BE2C (cell line): ENCODE results near the gene ACBD6.

Experiments used
- DNase-seq: peaks from one replicate; pipeline ENCODE4 v3.0.0-alpha.2; 2020
- H3K27me3 ChIP-seq: fragments of 250-450 bp; sonication (Bioruptor Pico); 2 replicates; pipeline ENCODE4 v1.5.1; 2020; ENCODE audit warnings: mild to moderate bottlenecking
- H3K36me3 ChIP-seq: fragments of 250-450 bp; sonication (Bioruptor Pico); 2 replicates; pipeline ENCODE4 v1.5.1; 2020; ENCODE audit warnings: mild to moderate bottlenecking
- H3K4me1 ChIP-seq: fragments of 250-450 bp; sonication (Bioruptor Pico); 2 replicates; pipeline ENCODE4 v1.5.1; 2020
- H3K4me3 ChIP-seq: 2 replicates; pipeline ENCODE4 v1.5.1; 2011; ENCODE audit warnings: low read depth, low read length
- H3K9me3 ChIP-seq: fragments of 250-450 bp; sonication (Bioruptor Pico); 2 replicates; pipeline ENCODE4 v1.5.1; 2020
- CTCF ChIP-seq: IDR thresholded peaks from 2 replicates; pipeline ENCODE4 v1.5.1; 2012; ENCODE audit warnings: mild to moderate bottlenecking, low read depth, low read length

The ACBD6 gene

GRCh38 chr1:180252638-180253536 is 249.5 kb downstream of the ACBD6 start:
- H3K9me3 ChIP-seq = no peaks in the 10 kb centered on the region
- DNase-seq = peak; percentile 84
- H3K4me1 ChIP-seq = no peaks in the 10 kb centered on the region; the same call in 1 of the 2 replicates
- no peak overlapping the region for H3K4me3 ChIP-seq
- no peaks in the 10 kb centered on the region for H3K36me3 ChIP-seq
- peak; percentile 93 for TF ChIP-seq CTCF
- H3K27me3 ChIP-seq = no peaks in the 10 kb centered on the region

- Histone ChIP-seq H3K36me3 (no peaks in the 10 kb centered on the region), H3K4me1 (no peaks in the 10 kb centered on the region; the same call in 1 of the 2 replicates), H3K9me3 (no peaks in the 10 kb centered on the region), H3K4me3 (no peak overlapping the region), H3K27me3 (no peaks in the 10 kb centered on the region)
- no peak for TF ChIP-seq CTCF
- no peak for DNase-seq
Measured at GRCh38 chr1:180251526-180252305, 250.7 kb downstream of the ACBD6 start.

GRCh38 chr1:180250883-180251509 is 251.4 kb downstream of the ACBD6 start:
- no peak for DNase-seq
- no peak for TF ChIP-seq CTCF
- H3K9me3 ChIP-seq = no peaks in the 10 kb centered on the region

GRCh38 chr1:180250499-180250770 is 251.9 kb downstream of the ACBD6 start:
- H3K36me3 ChIP-seq = no peaks in the 10 kb centered on the region
- no peak overlapping the region for H3K4me3 ChIP-seq
- H3K27me3 ChIP-seq = no peaks in the 10 kb centered on the region
- no peaks in the 10 kb centered on the region; the same call in 1 of the 2 replicates for H3K4me1 ChIP-seq
- no peak for TF ChIP-seq CTCF
- no peak for DNase-seq
- H3K9me3 ChIP-seq = no peaks in the 10 kb centered on the region

More at GRCh38 chr1:180250883-180251509, 251.4 kb downstream of the ACBD6 start:
- Histone ChIP-seq H3K27me3 (no peaks in the 10 kb centered on the region), H3K4me3 (no peak overlapping the region), H3K4me1 (no peaks in the 10 kb centered on the region; the same call in 1 of the 2 replicates), H3K36me3 (no peaks in the 10 kb centered on the region)

- no peak for DNase-seq
- H3K9me3 ChIP-seq = no peaks in the 10 kb centered on the region
- no peak overlapping the region for H3K4me3 ChIP-seq
- H3K36me3 ChIP-seq = no peaks in the 10 kb centered on the region
- no peak for TF ChIP-seq CTCF
- H3K27me3 ChIP-seq = no peaks in the 10 kb centered on the region
- no peaks in the 10 kb centered on the region for H3K4me1 ChIP-seq
Measured at GRCh38 chr1:180249725-180250498, 252.5 kb downstream of the ACBD6 start.
